GM23248 (cell line): ENCODE measurements around the gene BNIP3. TPM values are rescaled to one million over a fixed set of nuclear protein-coding genes. Genes with fewer than 3 reads are reported as not detected.

Source experiments
- DNase-seq: peaks from one replicate; pipeline ENCODE4 v3.0.0-alpha.2; 2015
- H2AFZ ChIP-seq: fragments of 200-600 bp; sonication (generic); 2 replicates; pipeline ENCODE4 v1.6.1; 2016; ENCODE audit warnings: antibody characterized with exemption
- H3F3A ChIP-seq: fragments of 200-600 bp; sonication (generic); 2 replicates; pipeline ENCODE4 v1.6.1; 2016; ENCODE audit warnings: mild to moderate bottlenecking, antibody characterized with exemption, mixed run types; ENCODE audit not compliant: insufficient read depth
- H3K27ac ChIP-seq: fragments of 200-600 bp; sonication (generic); 2 replicates; pipeline ENCODE4 v1.5.1; 2016; ENCODE audit warnings: mild to moderate bottlenecking
- H3K27me3 ChIP-seq: fragments of 200-600 bp; sonication (generic); replicated peaks from 2 replicates; pipeline ENCODE4 v1.6.1; 2016; ENCODE audit warnings: mild to moderate bottlenecking; ENCODE audit not compliant: insufficient read depth
- H3K36me3 ChIP-seq: fragments of 200-600 bp; sonication (generic); 2 replicates; pipeline ENCODE4 v1.6.1; 2016; ENCODE audit warnings: low read depth, mild to moderate bottlenecking
- H3K4me1 ChIP-seq: fragments of 200-600 bp; sonication (generic); 2 replicates; pipeline ENCODE4 v1.6.1; 2016; ENCODE audit warnings: mild to moderate bottlenecking; ENCODE audit not compliant: insufficient read depth
- H3K4me2 ChIP-seq: fragments of 200-600 bp; sonication (generic); one replicate; pipeline ENCODE4 v1.6.1; 2016; ENCODE audit warnings: mild to moderate bottlenecking; ENCODE audit not compliant: unreplicated experiment
- H3K4me3 ChIP-seq: fragments of 200-600 bp; sonication (generic); 2 replicates; pipeline ENCODE4 v1.5.1; 2016; ENCODE audit warnings: mild to moderate bottlenecking
- H3K79me2 ChIP-seq: fragments of 200-600 bp; sonication (generic); 2 replicates; pipeline ENCODE4 v1.6.1; 2016; ENCODE audit warnings: mild to moderate bottlenecking; ENCODE audit not compliant: insufficient read depth
- H3K9ac ChIP-seq: fragments of 200-600 bp; sonication (generic); 2 replicates; pipeline ENCODE4 v1.6.1; 2016; ENCODE audit warnings: mild to moderate bottlenecking
- H3K9me2 ChIP-seq: fragments of 200-600 bp; sonication (generic); 2 replicates; pipeline ENCODE4 v1.6.1; 2016; ENCODE audit warnings: mixed run types, mild to moderate bottlenecking, moderate library complexity; ENCODE audit not compliant: insufficient read depth
- H3K9me3 ChIP-seq: fragments of 200-600 bp; sonication (generic); one replicate; pipeline ENCODE4 v1.6.1; 2017; ENCODE audit warnings: low read depth
- H4K20me1 ChIP-seq: fragments of 200-600 bp; sonication (generic); 2 replicates; pipeline ENCODE4 v1.6.0; 2016; ENCODE audit not compliant: insufficient read depth
- EZH2 ChIP-seq: fragments of 200-600 bp; sonication (generic); IDR thresholded peaks from 2 replicates; pipeline ENCODE4 v1.6.1; 2018; ENCODE audit warnings: antibody characterized with exemption, mild to moderate bottlenecking; ENCODE audit not compliant: insufficient read depth, poor library complexity, severe bottlenecking
- EZH2phosphoT487 ChIP-seq: fragments of 200-600 bp; sonication (generic); IDR thresholded peaks from 2 replicates; pipeline ENCODE4 v1.6.1; 2018; ENCODE audit warnings: antibody characterized with exemption, moderate library complexity, mild to moderate bottlenecking, low read depth; ENCODE audit not compliant: insufficient read depth
- WGBS, 2 experiments: methylation state at CpG; one replicate each; pipeline ENCODE4 v1.1.6; 2015 to 2017; ENCODE audit warnings: low lambda C conversion rate in 2 of 2, low coverage in 1 of 2; ENCODE audit errors: missing lambda C conversion rate in 2 of 2; 5-methylcytosine and 5-hydroxymethylcytosine counted together
- in situ Hi-C: fragments of 300-500 bp; cut with MboI; formaldehyde crosslinking; loops from 2 replicates; pipeline ENCODE4 v1.15.0; 2020
- polyA plus RNA-seq: library from polyadenylated mRNA; unstranded; fragments of >200 nt; fragmentation: Nextera tagmentation; extraction: Ambion mirVana; gene quantifications from 2 replicates; pipeline ENCODE4 v1.2.1, GENCODE V29; 2016
- total RNA-seq: library from RNA; depleted of rRNA; stranded (reverse); fragments of >200 nt; shearing (Covaris generic); gene quantifications from 2 replicates; pipeline ENCODE4 v1.2.3, GENCODE V29; 2014

BNIP3 gene
- total and polyA plus RNA-seq, 2 experiments from 2014 or later = 370 to 423 TPM

DNA sequence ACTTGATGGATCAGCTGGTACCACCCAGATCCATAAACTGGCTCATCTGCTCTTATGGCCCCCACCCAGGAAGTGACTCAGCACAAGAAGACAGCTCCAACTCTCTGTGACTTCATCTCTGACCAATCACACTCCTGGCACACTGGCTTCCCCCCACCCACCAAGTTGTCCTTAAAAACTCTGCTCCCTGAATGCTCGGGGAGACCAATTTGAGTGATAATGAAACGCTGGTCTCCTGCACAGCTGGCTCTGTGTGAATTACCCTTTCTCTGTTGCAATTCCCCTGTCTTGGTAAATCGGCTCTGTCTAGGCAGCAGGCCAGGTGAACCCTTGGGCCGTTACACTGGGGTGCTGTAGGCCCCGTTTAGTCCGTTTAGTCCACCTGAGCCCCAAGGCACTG lies 23.4 kb upstream of the BNIP3 start:
- no peaks in the 10 kb centered on the region for H3K9me2 ChIP-seq
- H3K4me1 ChIP-seq = no peaks in the 10 kb centered on the region
- no peak for TF ChIP-seq EZH2
- no peak for TF ChIP-seq EZH2phosphoT487
- no peak overlapping the region for H3K27ac ChIP-seq
- no peak overlapping the region for H2AFZ ChIP-seq
- no peak overlapping the region for H3K4me3 ChIP-seq
- DNase-seq = no peak
- H3K4me2 ChIP-seq = no peak overlapping the region
- H3F3A ChIP-seq = no peaks in the 10 kb centered on the region
- no peaks in the 10 kb centered on the region for H4K20me1 ChIP-seq
- no peaks in the 10 kb centered on the region for H3K36me3 ChIP-seq
- H3K9ac ChIP-seq = no peak overlapping the region
- no peaks in the 10 kb centered on the region for H3K9me3 ChIP-seq
- 87 to 88% methylated on average over 6 of the region's 6 CpGs for WGBS, 2 experiments
- in situ Hi-C loops = no loop called here
- peaks cover 18% of the 10 kb centered on the region for H3K27me3 ChIP-seq
- no peaks in the 10 kb centered on the region for H3K79me2 ChIP-seq

DNA sequence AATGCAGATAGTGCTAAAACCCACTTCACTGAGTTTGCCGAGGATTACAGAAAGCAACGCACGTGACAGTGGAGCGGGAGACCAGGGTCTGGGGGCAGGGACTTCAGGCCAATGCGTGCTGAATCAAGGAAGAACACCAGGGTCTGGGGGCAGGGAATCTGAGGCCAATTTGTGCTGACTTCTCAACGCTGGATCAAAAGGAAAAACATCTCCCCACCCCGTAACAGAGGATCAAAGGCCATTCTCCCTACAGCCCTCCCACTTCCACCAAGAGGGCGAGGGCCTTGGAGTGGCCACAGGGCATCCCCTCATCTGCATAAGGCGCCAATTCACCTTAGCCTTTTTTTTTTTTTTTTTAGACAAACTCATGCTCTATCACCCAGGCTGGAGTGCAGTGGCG lies 22.3 kb upstream of the BNIP3 start:
- H3K9me3 ChIP-seq = no peaks in the 10 kb centered on the region
- H3F3A ChIP-seq = no peaks in the 10 kb centered on the region
- H3K27ac ChIP-seq = no peak overlapping the region
- H3K9me2 ChIP-seq = no peaks in the 10 kb centered on the region
- whole genome bisulfite sequencing, 2 experiments = 40 to 47% methylated on average over 10 of the region's 10 CpGs
- TF ChIP-seq EZH2phosphoT487 = no peak
- TF ChIP-seq EZH2 = no peak
- no peaks in the 10 kb centered on the region for H3K79me2 ChIP-seq
- peaks cover 7% of the 10 kb centered on the region for H3K27me3 ChIP-seq
- no peak overlapping the region for H3K9ac ChIP-seq
- H3K36me3 ChIP-seq = no peaks in the 10 kb centered on the region
- no peaks in the 10 kb centered on the region for H3K4me1 ChIP-seq
- no peak for DNase-seq
- H2AFZ ChIP-seq = no peak overlapping the region
- no peak overlapping the region for H3K4me2 ChIP-seq
- H4K20me1 ChIP-seq = no peaks in the 10 kb centered on the region
- in situ Hi-C loops = no loop called here
- H3K4me3 ChIP-seq = no peak overlapping the region

DNA sequence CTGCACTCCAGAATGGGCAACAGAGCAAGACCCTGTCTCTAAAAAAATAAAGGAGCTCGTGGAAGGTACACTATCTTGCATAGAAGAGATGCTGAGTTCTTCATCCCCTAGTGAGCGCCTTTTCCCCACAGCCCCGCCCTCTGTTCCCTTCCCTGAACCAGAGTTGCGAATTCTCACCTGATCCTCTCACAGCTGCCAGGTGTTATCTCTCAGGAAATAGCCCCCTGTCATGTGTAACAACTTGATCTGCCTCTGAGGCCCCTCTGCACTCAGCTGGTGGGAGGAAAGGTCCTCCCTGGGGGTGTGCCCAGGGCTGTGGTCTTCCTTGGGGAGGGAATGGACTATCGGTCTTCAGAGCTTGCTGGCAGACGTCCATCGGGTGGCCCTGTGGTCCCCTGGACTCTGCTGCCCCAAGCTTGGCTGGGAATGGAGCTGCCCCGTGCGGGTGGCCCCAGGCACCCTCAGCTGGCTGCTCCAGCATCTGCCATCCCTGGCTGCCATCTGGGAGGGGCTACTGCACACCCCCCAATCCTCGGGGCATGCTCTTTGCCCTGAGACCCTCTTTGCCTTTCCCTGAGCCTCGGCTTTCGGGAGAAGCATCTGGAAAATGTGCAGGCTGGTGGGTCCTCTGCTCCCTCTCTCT lies 21.7 kb upstream of the BNIP3 start:
- Histone ChIP-seq H3K9me2 (no peaks in the 10 kb centered on the region), H3K27me3 (peaks cover 7% of the 10 kb centered on the region; the same call in 1 of the 2 replicates), H3K4me2 (no peak overlapping the region), H2AFZ (no peak overlapping the region), H3K36me3 (no peaks in the 10 kb centered on the region), H3K9me3 (no peaks in the 10 kb centered on the region), H3F3A (no peaks in the 10 kb centered on the region), H3K4me3 (no peak overlapping the region), H4K20me1 (no peaks in the 10 kb centered on the region), H3K4me1 (no peaks in the 10 kb centered on the region), H3K27ac (no peak overlapping the region), H3K9ac (no peak overlapping the region), H3K79me2 (no peaks in the 10 kb centered on the region)
- no peak for DNase-seq
- in situ Hi-C loops = no loop called here
- TF ChIP-seq EZH2 = no peak
- no peak for TF ChIP-seq EZH2phosphoT487
- WGBS, 2 experiments = 41 to 44% methylated on average over 11 to 12 of the region's 12 CpGs

DNA sequence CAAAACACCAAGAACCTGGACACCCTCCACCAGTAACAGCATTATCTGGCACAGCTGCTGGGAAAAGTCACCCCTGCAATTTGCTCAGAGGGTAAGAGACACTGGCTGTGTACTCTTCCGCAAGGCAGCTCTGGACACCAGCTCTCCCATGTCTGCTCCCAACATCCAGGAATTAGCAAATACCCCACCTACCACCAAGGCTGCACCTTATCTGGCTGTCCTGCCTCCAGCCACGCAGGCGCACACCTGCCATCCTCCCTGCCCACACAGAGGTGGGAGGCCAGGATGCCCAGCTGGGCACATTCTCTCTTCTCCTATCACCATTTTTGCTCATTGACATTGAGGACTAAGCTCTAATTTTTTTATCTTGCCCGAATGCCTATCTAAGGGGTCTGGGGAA lies 20.3 kb upstream of the BNIP3 start:
- WGBS, 2 experiments = 71 to 80% methylated on average over 4 of the region's 4 CpGs
- H3K9me3 ChIP-seq = no peaks in the 10 kb centered on the region

More for the DNA sequence above, 20.3 kb upstream of the BNIP3 start:
- Histone ChIP-seq H3K4me1 (peaks cover 9% of the 10 kb centered on the region; the same call in 1 of the 2 replicates), H3K9ac (no peak overlapping the region), H3K9me2 (no peaks in the 10 kb centered on the region), H3K27ac (no peak overlapping the region), H3F3A (peaks cover 9% of the 10 kb centered on the region; the same call in 1 of the 2 replicates), H3K79me2 (no peaks in the 10 kb centered on the region), H3K36me3 (no peaks in the 10 kb centered on the region), H3K4me3 (no peak overlapping the region), H3K4me2 (no peak overlapping the region), H2AFZ (no peak overlapping the region), H3K27me3 (peaks cover 7% of the 10 kb centered on the region; the same call in 1 of the 2 replicates), H4K20me1 (no peaks in the 10 kb centered on the region)
- no peak for DNase-seq
- in situ Hi-C loops = no loop called here
- TF ChIP-seq EZH2phosphoT487 = no peak
- TF ChIP-seq EZH2 = no peak
